ENCODE results near the gene MAD1L1.

Gene MAD1L1

GRCh38 chr7:1785839-1786238, 446.9 kb downstream of the MAD1L1 start:
- H3K4me2 ChIP-seq (ENCODE audit: low read depth, low read length, poor library complexity, severe bottlenecking): no peak overlapping the region
- no peak overlapping the region for H3K4me3 ChIP-seq (ENCODE audit: insufficient read depth, low read length, poor library complexity, severe bottlenecking)
- H3K36me3 ChIP-seq (ENCODE audit: low read length): no peaks in the 10 kb centered on the region
- no peaks in the 10 kb centered on the region for H3K9me2 ChIP-seq (replicated peaks; ENCODE audit: insufficient read depth, low read length)
- H3F3A ChIP-seq (ENCODE audit: insufficient read depth): no peaks in the 10 kb centered on the region
- H3K79me2 ChIP-seq (ENCODE audit: insufficient read depth, low read length): no peaks in the 10 kb centered on the region
- H4K20me1 ChIP-seq (ENCODE audit: low read depth, low read length): no peaks in the 10 kb centered on the region
- H3K9me3 ChIP-seq (ENCODE audit: insufficient read depth, low read length): peaks cover 6% of the 10 kb centered on the region; the same call in 1 of the 2 replicates
- no peak overlapping the region for H2AFZ ChIP-seq (ENCODE audit: low read depth, low read length, severe bottlenecking)
- H3K27ac ChIP-seq (ENCODE audit: low read depth, low read length): no peak overlapping the region
- H3K27me3 ChIP-seq (ENCODE audit: low read length): no peaks in the 10 kb centered on the region
- H3K9ac ChIP-seq (ENCODE audit: low read length): no peak overlapping the region
- TF ChIP-seq CTCF (IDR thresholded peaks at IDR 0.05; ENCODE audit: insufficient read depth, low read length, poor library complexity, severe bottlenecking) (no peak), EZH2phosphoT487 (conservative IDR thresholded peaks at IDR 0.05; ENCODE audit: low read length) (no peak)

- Histone ChIP-seq H3K4me3 (ENCODE audit: insufficient read depth, low read length, poor library complexity, severe bottlenecking) (no peak overlapping the region), H3K9me3 (ENCODE audit: insufficient read depth, low read length) (peaks cover 6% of the 10 kb centered on the region; the same call in 1 of the 2 replicates), H4K20me1 (ENCODE audit: low read depth, low read length) (no peaks in the 10 kb centered on the region), H3K9me2 (replicated peaks; ENCODE audit: insufficient read depth, low read length) (no peaks in the 10 kb centered on the region), H3K27ac (ENCODE audit: low read depth, low read length) (no peak overlapping the region), H3K4me2 (ENCODE audit: low read depth, low read length, poor library complexity, severe bottlenecking) (no peak overlapping the region), H3K27me3 (ENCODE audit: low read length) (no peaks in the 10 kb centered on the region), H3K9ac (ENCODE audit: low read length) (no peak overlapping the region), H3K79me2 (ENCODE audit: insufficient read depth, low read length) (no peaks in the 10 kb centered on the region), H3F3A (ENCODE audit: insufficient read depth) (no peaks in the 10 kb centered on the region), H2AFZ (ENCODE audit: low read depth, low read length, severe bottlenecking) (no peak overlapping the region), H3K36me3 (ENCODE audit: low read length) (no peaks in the 10 kb centered on the region)
- TF ChIP-seq EZH2phosphoT487 (conservative IDR thresholded peaks at IDR 0.05; ENCODE audit: low read length) (no peak), CTCF (IDR thresholded peaks at IDR 0.05; ENCODE audit: insufficient read depth, low read length, poor library complexity, severe bottlenecking) (no peak)
These were observed 451.4 kb downstream of the MAD1L1 start for GRCh38 chr7:1781369-1781768.

- Histone ChIP-seq H3K9ac (ENCODE audit: low read length) (no peak overlapping the region), H3K4me3 (ENCODE audit: insufficient read depth, low read length, poor library complexity, severe bottlenecking) (no peak overlapping the region), H2AFZ (ENCODE audit: low read depth, low read length, severe bottlenecking) (no peak overlapping the region), H3K79me2 (ENCODE audit: insufficient read depth, low read length) (no peaks in the 10 kb centered on the region), H3K36me3 (ENCODE audit: low read length) (no peaks in the 10 kb centered on the region), H3K9me2 (replicated peaks; ENCODE audit: insufficient read depth, low read length) (no peaks in the 10 kb centered on the region), H3K27ac (ENCODE audit: low read depth, low read length) (no peak overlapping the region), H3K27me3 (ENCODE audit: low read length) (no peaks in the 10 kb centered on the region), H4K20me1 (ENCODE audit: low read depth, low read length) (no peaks in the 10 kb centered on the region), H3K4me2 (ENCODE audit: low read depth, low read length, poor library complexity, severe bottlenecking) (no peak overlapping the region), H3F3A (ENCODE audit: insufficient read depth) (no peaks in the 10 kb centered on the region), H3K9me3 (ENCODE audit: insufficient read depth, low read length) (no peaks in the 10 kb centered on the region)
- TF ChIP-seq EZH2phosphoT487 (conservative IDR thresholded peaks at IDR 0.05; ENCODE audit: low read length) (no peak), CTCF (IDR thresholded peaks at IDR 0.05; ENCODE audit: insufficient read depth, low read length, poor library complexity, severe bottlenecking) (no peak)
These were observed 453.3 kb downstream of the MAD1L1 start for GRCh38 chr7:1779445-1779844.
